K562 (cell line): Measurements from ENCODE around the gene HIVEP1. TPM values are rescaled to one million over a fixed set of nuclear protein-coding genes. Genes with fewer than 3 reads are reported as not detected.
A peak's percentile ranks its signal among the peaks of the same experiment; 100 is the strongest.

Experiments
- ATAC-seq: fragments of 200-7000 bp; cut with Tn5 transposase; 3 replicates; pipeline ENCODE4 v1.9.1; 2020; ENCODE audit warnings: moderate library complexity
- BruUV-seq: library from RNA; stranded (reverse); fragments of 400-500 nt; replicated peaks from 2 replicates; lab custom pipeline; 2021; lab: Mats Ljungman, UMichigan
- CTCF ChIA-PET: fragments of 300-600 bp; formaldehyde crosslinking; extraction: SDS; loops from one replicate; lab custom pipeline; 2021; ENCODE audit warnings: low intra/inter-chr PET ratio; lab: Yijun Ruan, JAX
- POLR2A ChIA-PET: fragments of 300-600, 350-650 bp; sonication (Branson Sonifier 250); formaldehyde crosslinking; extraction: SDS; loops from one replicate; lab custom pipeline; 2021; ENCODE audit warnings: antibody characterized with exemption, inconsistent platforms; lab: Yijun Ruan, JAX
- DNase-seq, 4 experiments: peaks; one replicate each; pipeline versions ENCODE4 v3.0.0 to v3.0.0-alpha.2; 2011 to 2018; ENCODE audit warnings: low spot score in 3 of 4, mixed read lengths in 3 of 4; ENCODE audit errors: extremely low read depth in 1 of 4
- FAIRE-seq: peaks from 2 replicates; lab custom pipeline; 2011; peaks lifted over from hg19 to GRCh38; lab: Jason Lieb, UNC
- H2AFZ ChIP-seq: 2 replicates; pipeline ENCODE4 v1.6.0; 2011; ENCODE audit warnings: low read depth, low read length, control low read depth, inconsistent platforms
- H3K27ac ChIP-seq: fragments of 200-600 bp; 3 replicates; pipeline ENCODE4 v1.8.0; 2011; ENCODE audit warnings: low read depth, mild to moderate bottlenecking, control low read depth, inconsistent platforms, low read length, moderate library complexity, mixed read lengths; ENCODE audit errors: extremely low read depth
- H3K27me3 ChIP-seq, 2 experiments: fragments of 300-600 bp in 1 of 2; 2 replicates in 1 of 2; 3 replicates in 1 of 2; pipeline versions ENCODE4 v1.6.0 to v1.8.0; 2011; ENCODE audit warnings: inconsistent platforms in 2 of 2, low read length in 2 of 2, mild to moderate bottlenecking in 1 of 2, mixed read lengths in 1 of 2, moderate library complexity in 1 of 2; ENCODE audit not compliant: control insufficient read depth in 2 of 2, insufficient read depth in 2 of 2
- H3K36me3 ChIP-seq: fragments of 300-600 bp; 3 replicates; pipeline ENCODE4 v1.8.0; 2011; ENCODE audit warnings: mild to moderate bottlenecking, low read length, inconsistent platforms; ENCODE audit not compliant: control insufficient read depth, insufficient read depth
- H3K4me1 ChIP-seq, 2 experiments: fragments of 200-600 bp in 1 of 2; replicated peaks in 1 of 2; 2 replicates in 1 of 2; 3 replicates in 1 of 2; pipeline versions ENCODE4 v1.5.1 to v1.8.0; 2011; ENCODE audit warnings: inconsistent platforms in 2 of 2, low read length in 2 of 2, mild to moderate bottlenecking in 1 of 2, mixed read lengths in 1 of 2, moderate library complexity in 1 of 2; ENCODE audit not compliant: control insufficient read depth in 2 of 2, insufficient read depth in 2 of 2
- H3K4me2 ChIP-seq: 2 replicates; pipeline ENCODE4 v1.6.1; 2011; ENCODE audit warnings: low read length, control low read depth, inconsistent platforms, mixed read lengths; ENCODE audit not compliant: insufficient read depth
- H3K4me3 ChIP-seq: fragments of 200-600 bp; sonication (generic), shearing (Covaris generic); 2 replicates; pipeline ENCODE4 v1.5.1; 2016; ENCODE audit warnings: control low read depth, inconsistent platforms
- H3K79me2 ChIP-seq: fragments of 200-600 bp; 3 replicates; pipeline ENCODE4 v1.8.0; 2011; ENCODE audit warnings: low read length, inconsistent platforms; ENCODE audit not compliant: control insufficient read depth, insufficient read depth
- H3K9ac ChIP-seq, 2 experiments: 2 replicates each; pipeline versions ENCODE4 v1.6.0 to v1.6.1; 2011; ENCODE audit warnings: low read depth in 2 of 2, low read length in 2 of 2, control low read depth in 1 of 2, inconsistent platforms in 1 of 2, mild to moderate bottlenecking in 1 of 2, mixed read lengths in 1 of 2; ENCODE audit not compliant: insufficient read depth in 1 of 2
- H3K9me1 ChIP-seq: one replicate; pipeline ENCODE4 v1.6.0; 2011; ENCODE audit warnings: inconsistent platforms, mild to moderate bottlenecking, low read length, moderate library complexity; ENCODE audit not compliant: control insufficient read depth, insufficient read depth
- H3K9me3 ChIP-seq: replicated peaks from 2 replicates; pipeline ENCODE4 v1.5.1; 2011; ENCODE audit warnings: low read depth, low read length, inconsistent platforms; ENCODE audit not compliant: control insufficient read depth, insufficient read depth
- H4K20me1 ChIP-seq: replicated peaks from 2 replicates; pipeline ENCODE4 v1.6.1; 2011; ENCODE audit warnings: low read length, inconsistent platforms, mixed read lengths; ENCODE audit not compliant: control insufficient read depth, insufficient read depth
- DACH1 ChIP-seq: fragments of 450-650 bp; IDR thresholded peaks from 2 replicates; pipeline ENCODE4 v1.6.1; 2018; ENCODE audit not compliant: partially characterized antibody
- KDM1A ChIP-seq, 2 experiments: fragments of 450-650 bp; IDR thresholded peaks; 2 replicates each; pipeline ENCODE4 v1.6.1; 2016; ENCODE audit warnings: mild to moderate bottlenecking in 2 of 2
- MCM7 ChIP-seq, 2 experiments: fragments of 450-650 bp; IDR thresholded peaks; 2 replicates each; pipeline ENCODE4 v1.6.1; 2016 to 2018
- MEF2A ChIP-seq: IDR thresholded peaks from 2 replicates; pipeline ENCODE4 v1.6.1; 2011; ENCODE audit warnings: low read depth, mild to moderate bottlenecking, low read length, moderate library complexity; ENCODE audit not compliant: control insufficient read depth
- NFE2 ChIP-seq: IDR thresholded peaks from 2 replicates; pipeline ENCODE4 v1.6.1; 2014; ENCODE audit warnings: antibody characterized with exemption, low read depth
- RHOXF2B ChIP-seq: fragments of 250-450 bp; sonication (Bioruptor Pico); conservative IDR thresholded peaks from 2 replicates; pipeline ENCODE4 v1.5.1; 2021
- SIN3B ChIP-seq: fragments of 450-650 bp; IDR thresholded peaks from 2 replicates; pipeline ENCODE4 v1.6.1; 2017; ENCODE audit warnings: low read depth, mild to moderate bottlenecking, moderate library complexity
- SRSF7 ChIP-seq: fragments of 200-400 bp; formaldehyde crosslinking; optimal IDR thresholded peaks from 2 replicates; pipeline ENCODE3; 2017; ENCODE audit warnings: mild to moderate bottlenecking, low read depth, low read length
- TBL1XR1 ChIP-seq, 2 experiments: IDR thresholded peaks; 2 replicates each; pipeline ENCODE4 v1.6.1; 2012; ENCODE audit warnings: improper control_type of control experiment in 2 of 2, low read length in 2 of 2, mild to moderate bottlenecking in 1 of 2
- TOE1 ChIP-seq, 2 experiments: fragments of 450-650 bp in 1 of 2; sonication (generic) in 1 of 2; formaldehyde crosslinking in 1 of 2; IDR thresholded peaks; 2 replicates each; pipeline versions ENCODE4 v1.7.1 to v1.8.0; 2016 to 2022; ENCODE audit warnings: borderline replicate concordance in 2 of 2, mild to moderate bottlenecking in 2 of 2, antibody characterized with exemption in 1 of 2, inconsistent platforms in 1 of 2, low read depth in 1 of 2, missing genetic modification reagents in 1 of 2, moderate library complexity in 1 of 2
- WGBS: fragments of 100-300 bp; shearing (Covaris generic); methylation state at CpG from one replicate; pipeline ENCODE4 v1.1.6; 2016; ENCODE audit warnings: low coverage, mixed read lengths; ENCODE audit not compliant: insufficient coverage; ENCODE audit errors: missing lambda C conversion rate; 5-methylcytosine and 5-hydroxymethylcytosine counted together
- in situ Hi-C: fragments of 300-500 bp; cut with MboI; formaldehyde crosslinking; loops from 4 replicates; pipeline ENCODE4 v1.15.0; 2018; ENCODE audit warnings: inconsistent platforms, mixed read lengths
- intact Hi-C: fragments of 100-400 bp; cut with micrococcal nuclease; formaldehyde crosslinking; loops from 2 replicates; pipeline ENCODE4 v1.14.2; 2022
- polyA plus RNA-seq, 8 experiments: library from polyadenylated mRNA; depleted of rRNA in 4 of 8; stranded (reverse) in 5 of 8; unstranded in 3 of 8; fragments of >200 nt; fragmentation: Nextera tagmentation in 2 of 8; fragmentation: Illumina TruSeq in 1 of 8; extraction: Ambion mirVana in 2 of 8; extraction: Trizol in 1 of 8; gene quantifications; 2 replicates each; pipeline versions ENCODE4 v1.2.1 to v1.2.3, GENCODE V29; 2011 to 2014; ENCODE audit warnings: inconsistent platforms in 1 of 8, missing spikeins in 1 of 8
- total RNA-seq, 7 experiments: library from RNA; depleted of rRNA in 6 of 7; stranded (reverse); fragments of >200 nt in 6 of 7; fragmentation: Illumina TruSeq in 2 of 7; extraction: Trizol in 2 of 7; gene quantifications; 2 replicates each; pipeline versions ENCODE4 v1.2.1 to v1.2.3, GENCODE V29; 2011 to 2021; ENCODE audit warnings: low replicate concordance in 1 of 7
- TF ChIP-seq, protein P1 (sequence below), 2 experiments: fragments of 450-650 bp in 1 of 2; sonication (generic) in 1 of 2; formaldehyde crosslinking in 1 of 2; IDR thresholded peaks in 1 of 2; conservative IDR thresholded peaks in 1 of 2; 2 replicates each; pipeline versions ENCODE4 v1.6.1 to v1.8.1; 2016 to 2023; ENCODE audit warnings: mild to moderate bottlenecking in 2 of 2, moderate library complexity in 2 of 2, inconsistent platforms in 1 of 2, missing genetic modification reagents in 1 of 2
- TF ChIP-seq, protein P2 (sequence below): fragments of 250-450 bp; sonication (Bioruptor Pico); IDR thresholded peaks from 2 replicates; pipeline ENCODE4 v1.6.1; 2021; ENCODE audit warnings: mild to moderate bottlenecking
- TF ChIP-seq, protein P3 (sequence below): fragments of 250-450 bp; sonication (Bioruptor Pico); IDR thresholded peaks from 2 replicates; pipeline ENCODE4 v1.5.0; 2021
- TF ChIP-seq, protein P4 (sequence below), 2 experiments: fragments of 450-650 bp; conservative IDR thresholded peaks; 2 replicates each; pipeline ENCODE4 v1.6.1; 2017; ENCODE audit warnings: mild to moderate bottlenecking in 2 of 2, moderate library complexity in 2 of 2

Gene HIVEP1
- total and polyA plus RNA-seq, 9 of the 15 experiments (the other 6 are each of a cell fraction or from before 2014, with no cell fraction given), result 6.0 to 33.3 (median 21.7) TPM

DNA sequence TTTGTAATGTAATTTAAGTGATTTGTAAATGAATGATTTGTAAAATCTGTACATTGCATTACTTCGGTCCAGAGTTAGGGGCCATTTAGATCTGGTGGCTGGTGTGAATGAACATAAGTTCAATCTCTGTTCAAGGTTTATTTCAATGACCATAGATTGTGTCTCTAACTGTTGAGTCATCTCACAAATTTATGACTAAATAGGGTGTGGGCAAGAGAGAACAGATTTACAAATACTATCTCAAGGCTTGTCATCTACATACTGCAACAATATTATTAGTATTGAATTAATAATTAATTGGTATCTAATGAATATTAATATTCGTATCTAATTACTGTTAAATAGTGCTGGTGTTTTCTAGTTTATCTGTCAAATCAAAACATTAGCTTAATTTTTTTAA lies 162.8 kb downstream of the HIVEP1 start:
- Histone ChIP-seq H3K4me1 (no peaks in the 10 kb centered on the region), H3K4me2 (no peak overlapping the region), H3K9me1 (no peaks in the 10 kb centered on the region), H3K9ac (no peak overlapping the region), H3K4me3 (no peak overlapping the region), H3K27ac (no peak overlapping the region), H2AFZ (no peak overlapping the region), H3K9me3 (no peaks in the 10 kb centered on the region), H4K20me1 (no peaks in the 10 kb centered on the region), H3K79me2 (no peaks in the 10 kb centered on the region), H3K36me3 (no peaks in the 10 kb centered on the region), H3K27me3 (peaks cover 14 to 17% of the 10 kb centered on the region in 2 experiments; a peak in 4 of 5 replicates)
- POLR2A ChIA-PET, result no interaction called here
- WGBS, result 0% methylated on average over 2 of the region's 2 CpGs
- no peak for FAIRE-seq
- CTCF ChIA-PET, result no interaction called here
- intact Hi-C loops, result no loop called here
- ATAC-seq, result no peak
- no TSS peak for BruUV-seq
- no peak for DNase-seq
- in situ Hi-C loops, result no loop called here
- TF ChIP-seq NFE2 (0 out of 2 replicates have a peak, but pooled peaks have one; percentile 18), RHOXF2B (CRISPR knock-in tag) (no peak), SRSF7 (no peak), DACH1 (peak; percentile 97), MEF2A (no peak), SIN3B (no peak), KDM1A (IDR thresholded peaks at IDR 0.05) (peak; percentile 68 to 82; a peak in 3 of 4 replicates), TBL1XR1 (IDR thresholded peaks at IDR 0.05; ENCODE audit: low read length in 2 of 2) (no peak), MCM7 (IDR thresholded peaks at IDR 0.05) (peak in 1 of 2 experiments; percentile 50; a peak in 1 of 4 replicates), TOE1 (IDR thresholded peaks at IDR 0.05; ENCODE audit: borderline replicate concordance) (no peak), TOE1 (CRISPR knock-in tag; IDR thresholded peaks at IDR 0.05; ENCODE audit: borderline replicate concordance, low read depth) (no peak)
- TF ChIP-seq, protein P1, sequence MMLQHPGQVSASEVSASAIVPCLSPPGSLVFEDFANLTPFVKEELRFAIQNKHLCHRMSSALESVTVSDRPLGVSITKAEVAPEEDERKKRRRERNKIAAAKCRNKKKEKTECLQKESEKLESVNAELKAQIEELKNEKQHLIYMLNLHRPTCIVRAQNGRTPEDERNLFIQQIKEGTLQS (IDR thresholded peaks at IDR 0.05), result peak; percentile 9; the same call in 1 of the 2 replicates
- TF ChIP-seq, protein P1 (CRISPR knock-in tag; conservative IDR thresholded peaks at IDR 0.05), result no peak
- TF ChIP-seq, protein P2, sequence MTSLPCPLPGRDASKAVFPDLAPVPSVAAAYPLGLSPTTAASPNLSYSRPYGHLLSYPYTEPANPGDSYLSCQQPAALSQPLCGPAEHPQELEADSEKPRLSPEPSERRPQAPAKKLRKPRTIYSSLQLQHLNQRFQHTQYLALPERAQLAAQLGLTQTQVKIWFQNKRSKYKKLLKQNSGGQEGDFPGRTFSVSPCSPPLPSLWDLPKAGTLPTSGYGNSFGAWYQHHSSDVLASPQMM (CRISPR knock-in tag), result no peak
- TF ChIP-seq, protein P3, sequence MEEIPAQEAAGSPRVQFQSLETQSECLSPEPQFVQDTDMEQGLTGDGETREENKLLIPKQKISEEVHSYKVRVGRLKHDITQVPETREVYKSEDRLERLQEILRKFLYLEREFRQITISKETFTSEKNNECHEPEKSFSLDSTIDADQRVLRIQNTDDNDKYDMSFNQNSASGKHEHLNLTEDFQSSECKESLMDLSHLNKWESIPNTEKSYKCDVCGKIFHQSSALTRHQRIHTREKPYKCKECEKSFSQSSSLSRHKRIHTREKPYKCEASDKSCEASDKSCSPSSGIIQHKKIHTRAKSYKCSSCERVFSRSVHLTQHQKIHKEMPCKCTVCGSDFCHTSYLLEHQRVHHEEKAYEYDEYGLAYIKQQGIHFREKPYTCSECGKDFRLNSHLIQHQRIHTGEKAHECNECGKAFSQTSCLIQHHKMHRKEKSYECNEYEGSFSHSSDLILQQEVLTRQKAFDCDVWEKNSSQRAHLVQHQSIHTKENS (CRISPR knock-in tag), result no peak
- TF ChIP-seq, protein P4, sequence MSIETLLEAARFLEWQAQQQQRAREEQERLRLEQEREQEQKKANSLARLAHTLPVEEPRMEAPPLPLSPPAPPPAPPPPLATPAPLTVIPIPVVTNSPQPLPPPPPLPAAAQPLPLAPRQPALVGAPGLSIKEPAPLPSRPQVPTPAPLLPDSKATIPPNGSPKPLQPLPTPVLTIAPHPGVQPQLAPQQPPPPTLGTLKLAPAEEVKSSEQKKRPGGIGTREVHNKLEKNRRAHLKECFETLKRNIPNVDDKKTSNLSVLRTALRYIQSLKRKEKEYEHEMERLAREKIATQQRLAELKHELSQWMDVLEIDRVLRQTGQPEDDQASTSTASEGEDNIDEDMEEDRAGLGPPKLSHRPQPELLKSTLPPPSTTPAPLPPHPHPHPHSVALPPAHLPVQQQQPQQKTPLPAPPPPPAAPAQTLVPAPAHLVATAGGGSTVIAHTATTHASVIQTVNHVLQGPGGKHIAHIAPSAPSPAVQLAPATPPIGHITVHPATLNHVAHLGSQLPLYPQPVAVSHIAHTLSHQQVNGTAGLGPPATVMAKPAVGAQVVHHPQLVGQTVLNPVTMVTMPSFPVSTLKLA (conservative IDR thresholded peaks at IDR 0.05), result no peak
